ENCODE measurements around the gene TCF7L2.

TCF7L2 gene

GRCh38 chr10:112970021-112970420, 20.0 kb downstream of the TCF7L2 start:
- DNase-seq = no peak
- Histone ChIP-seq H3K27me3 (ENCODE audit: insufficient read depth, low read depth, severe bottlenecking) (no peaks in the 10 kb centered on the region), H3K27ac (no peak overlapping the region), H3K9me3 (ENCODE audit: severe bottlenecking) (no peaks in the 10 kb centered on the region), H3K4me3 (ENCODE audit: low read depth, low read length) (no peak overlapping the region), H3K36me3 (no peaks in the 10 kb centered on the region)
- TF ChIP-seq CTCF (IDR thresholded peaks at IDR 0.05; ENCODE audit: low read depth, low read length) = no peak

GRCh38 chr10:112972606-112973005, 22.6 kb downstream of the TCF7L2 start:
- no peak for DNase-seq
- H3K27ac ChIP-seq = no peak overlapping the region
- TF ChIP-seq CTCF (IDR thresholded peaks at IDR 0.05; ENCODE audit: low read depth, low read length) = no peak
- no peaks in the 10 kb centered on the region for H3K36me3 ChIP-seq
- H3K9me3 ChIP-seq (ENCODE audit: severe bottlenecking) = no peaks in the 10 kb centered on the region
- no peak overlapping the region for H3K4me3 ChIP-seq (ENCODE audit: low read depth, low read length)
- no peaks in the 10 kb centered on the region for H3K27me3 ChIP-seq (ENCODE audit: insufficient read depth, low read depth, severe bottlenecking)

- Histone ChIP-seq H3K4me3 (ENCODE audit: low read depth, low read length) (no peak overlapping the region), H3K36me3 (no peaks in the 10 kb centered on the region), H3K9me3 (ENCODE audit: severe bottlenecking) (no peaks in the 10 kb centered on the region), H3K27ac (no peak overlapping the region), H3K27me3 (ENCODE audit: insufficient read depth, low read depth, severe bottlenecking) (no peaks in the 10 kb centered on the region)
- DNase-seq = no peak
- no peak for TF ChIP-seq CTCF (IDR thresholded peaks at IDR 0.05; ENCODE audit: low read depth, low read length)
Observed at GRCh38 chr10:112973046-112973445, 23.0 kb downstream of the TCF7L2 start.

GRCh38 chr10:112973805-112974204, 23.8 kb downstream of the TCF7L2 start:
- H3K36me3 ChIP-seq = no peaks in the 10 kb centered on the region
- DNase-seq = no peak
- no peak overlapping the region for H3K27ac ChIP-seq
- TF ChIP-seq CTCF (IDR thresholded peaks at IDR 0.05; ENCODE audit: low read depth, low read length) = no peak
- H3K9me3 ChIP-seq (ENCODE audit: severe bottlenecking) = no peaks in the 10 kb centered on the region
- no peak overlapping the region for H3K4me3 ChIP-seq (ENCODE audit: low read depth, low read length)
- no peaks in the 10 kb centered on the region for H3K27me3 ChIP-seq (ENCODE audit: insufficient read depth, low read depth, severe bottlenecking)

- Histone ChIP-seq H3K4me3 (ENCODE audit: low read depth, low read length) (no peak overlapping the region), H3K27me3 (ENCODE audit: insufficient read depth, low read depth, severe bottlenecking) (no peaks in the 10 kb centered on the region), H3K9me3 (ENCODE audit: severe bottlenecking) (no peaks in the 10 kb centered on the region), H3K27ac (no peak overlapping the region), H3K36me3 (no peaks in the 10 kb centered on the region)
- no peak for TF ChIP-seq CTCF (IDR thresholded peaks at IDR 0.05; ENCODE audit: low read depth, low read length)
- DNase-seq = no peak
Observed at GRCh38 chr10:112977426-112977898, 27.4 kb downstream of the TCF7L2 start.

- Histone ChIP-seq H3K27me3 (ENCODE audit: insufficient read depth, low read depth, severe bottlenecking) (no peaks in the 10 kb centered on the region), H3K36me3 (no peaks in the 10 kb centered on the region), H3K4me3 (ENCODE audit: low read depth, low read length) (no peak overlapping the region), H3K9me3 (ENCODE audit: severe bottlenecking) (no peaks in the 10 kb centered on the region), H3K27ac (no peak overlapping the region)
- TF ChIP-seq CTCF (IDR thresholded peaks at IDR 0.05; ENCODE audit: low read depth, low read length) = no peak
- DNase-seq = no peak
Observed at GRCh38 chr10:112979927-112980326, 29.9 kb downstream of the TCF7L2 start.

Measured in WERI-Rb-1 (cell line).